Measurements from ENCODE around the gene IFT122.
A peak's percentile ranks its signal among the peaks of the same experiment; 100 is the strongest.
"Not testable (repeated sequence)": the region's sequence is repeated elsewhere in the genome, so short reads cannot be mapped to it uniquely, and the experiment has no call there.

The IFT122 gene

DNA sequence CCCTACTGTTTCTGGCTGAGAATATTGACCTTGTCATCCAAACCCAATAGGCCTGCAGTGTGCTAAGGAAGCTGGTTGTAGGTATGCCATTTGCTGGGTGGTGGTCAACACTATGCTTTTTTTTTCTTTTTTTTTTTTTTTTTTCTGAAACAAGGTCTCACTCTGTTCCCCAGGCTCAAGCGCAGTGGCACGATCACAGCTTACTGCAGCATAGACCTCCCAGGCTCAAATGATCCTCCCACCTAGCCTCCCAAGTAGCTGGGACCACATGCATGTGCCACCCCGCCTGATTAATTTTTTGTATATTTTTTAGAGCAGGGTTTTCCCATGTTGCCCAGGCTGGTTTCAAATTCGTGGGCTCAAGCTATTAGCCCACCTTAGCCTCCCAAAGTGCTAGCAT is 52.7 kb downstream of the IFT122 start:
- Histone ChIP-seq H3K9ac (no peak overlapping the region), H3K9me3 (ENCODE audit: control insufficient read depth, low read length) (no peaks in the 10 kb centered on the region), H3K4me1 (no peaks in the 10 kb centered on the region), H2AFZ (no peak overlapping the region), H3K27me3 (ENCODE audit: control insufficient read depth, insufficient read depth, low read length) (no peaks in the 10 kb centered on the region), H3K79me2 (no peaks in the 10 kb centered on the region), H3K4me3 (ENCODE audit: low read depth, low read length) (no peak overlapping the region), H3K36me3 (ENCODE audit: control insufficient read depth, insufficient read depth, low read length) (no peaks in the 10 kb centered on the region), H3K27ac (no peak overlapping the region), H3K4me2 (ENCODE audit: low read length) (no peak overlapping the region)
- TF ChIP-seq CTCF (IDR thresholded peaks at IDR 0.05), result no peak

DNA sequence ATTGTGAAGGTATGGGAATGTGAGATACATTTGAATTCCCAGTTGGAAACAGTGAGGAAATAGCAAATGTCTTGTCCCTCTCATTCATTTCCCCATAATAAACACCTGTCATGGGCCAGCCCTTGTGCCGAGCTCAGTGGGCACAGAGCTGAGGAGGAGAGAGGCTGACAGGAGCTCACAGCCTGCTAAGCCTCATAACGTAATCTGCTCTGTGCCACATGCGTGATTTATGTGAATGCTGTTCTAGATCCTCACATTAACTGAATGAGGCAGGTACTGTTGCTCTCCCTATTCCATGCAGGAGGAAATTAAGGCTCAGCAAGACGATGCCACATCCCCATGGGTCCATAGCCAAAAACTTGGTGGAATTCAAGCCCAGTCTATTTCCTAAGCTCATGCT is 53.2 kb downstream of the IFT122 start:
- Histone ChIP-seq H3K9me3 (ENCODE audit: control insufficient read depth, low read length) (no peaks in the 10 kb centered on the region), H3K9ac (no peak overlapping the region), H3K79me2 (no peaks in the 10 kb centered on the region), H2AFZ (no peak overlapping the region), H3K4me3 (ENCODE audit: low read depth, low read length) (no peak overlapping the region), H3K27ac (no peak overlapping the region), H3K36me3 (ENCODE audit: control insufficient read depth, insufficient read depth, low read length) (no peaks in the 10 kb centered on the region), H3K4me2 (ENCODE audit: low read length) (no peak overlapping the region), H3K4me1 (no peaks in the 10 kb centered on the region), H3K27me3 (ENCODE audit: control insufficient read depth, insufficient read depth, low read length) (no peaks in the 10 kb centered on the region)
- no peak for TF ChIP-seq CTCF (IDR thresholded peaks at IDR 0.05)

GRCh38 chr3:129494499-129494898 is 54.5 kb downstream of the IFT122 start:
- H3K36me3 ChIP-seq (ENCODE audit: control insufficient read depth, insufficient read depth, low read length); H3K4me1 ChIP-seq; H3K79me2 ChIP-seq; H3K9me3 ChIP-seq (ENCODE audit: control insufficient read depth, low read length); H3K4me2 ChIP-seq (ENCODE audit: low read length); H3K27me3 ChIP-seq (ENCODE audit: control insufficient read depth, insufficient read depth, low read length); H3K9ac ChIP-seq; H3K4me3 ChIP-seq (ENCODE audit: low read depth, low read length); H2AFZ ChIP-seq: not testable (repeated sequence)
- H3K27ac ChIP-seq, result peak overlapping the region; percentile 50

DNA sequence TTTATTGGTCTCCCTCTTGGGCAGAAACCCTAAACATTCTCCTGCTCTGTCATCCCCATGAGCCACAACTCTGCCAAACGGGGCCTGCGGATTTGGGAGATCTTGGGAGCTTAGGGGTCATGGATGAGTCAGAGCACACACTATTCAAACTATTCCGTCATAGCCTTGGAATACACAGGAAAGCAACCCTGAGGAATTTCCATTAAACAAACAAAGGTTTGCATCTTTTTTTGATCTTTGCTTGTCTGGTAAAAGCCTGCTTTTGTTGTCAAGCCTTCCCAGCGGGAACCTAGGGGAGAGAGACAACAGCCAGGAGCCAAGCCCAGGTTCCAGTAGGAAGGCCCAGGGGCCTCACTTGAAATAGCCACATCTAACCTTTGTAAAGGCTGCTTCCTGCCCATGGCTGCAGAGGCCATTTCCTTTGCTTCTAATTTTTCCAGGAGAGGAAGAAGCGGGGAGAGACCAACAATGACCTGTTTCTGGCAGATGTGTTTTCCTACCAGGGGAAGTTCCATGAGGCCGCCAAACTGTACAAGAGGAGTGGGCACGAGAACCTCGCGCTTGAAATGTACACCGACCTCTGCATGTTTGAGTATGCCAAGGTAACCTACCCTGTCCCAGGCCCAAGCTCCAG is 55.1 kb downstream of the IFT122 start:
- H3K79me2 ChIP-seq; H3K9ac ChIP-seq; H3K36me3 ChIP-seq (ENCODE audit: control insufficient read depth, insufficient read depth, low read length); H3K4me3 ChIP-seq (ENCODE audit: low read depth, low read length); H3K27me3 ChIP-seq (ENCODE audit: control insufficient read depth, insufficient read depth, low read length); H2AFZ ChIP-seq; H3K4me1 ChIP-seq; H3K4me2 ChIP-seq (ENCODE audit: low read length); H3K9me3 ChIP-seq (ENCODE audit: control insufficient read depth, low read length): not testable (repeated sequence)
- H3K27ac ChIP-seq, result peak overlapping the region; percentile 51

- not testable (repeated sequence) for H3K4me3 ChIP-seq (ENCODE audit: low read depth, low read length); H3K79me2 ChIP-seq; H3K9ac ChIP-seq; H3K36me3 ChIP-seq (ENCODE audit: control insufficient read depth, insufficient read depth, low read length); H3K9me3 ChIP-seq (ENCODE audit: control insufficient read depth, low read length); H3K4me1 ChIP-seq; H2AFZ ChIP-seq; H3K27me3 ChIP-seq (ENCODE audit: control insufficient read depth, insufficient read depth, low read length); H3K4me2 ChIP-seq (ENCODE audit: low read length); H3K27ac ChIP-seq
Observed at GRCh38 chr3:129497876-129498275, 57.9 kb downstream of the IFT122 start.

DNA sequence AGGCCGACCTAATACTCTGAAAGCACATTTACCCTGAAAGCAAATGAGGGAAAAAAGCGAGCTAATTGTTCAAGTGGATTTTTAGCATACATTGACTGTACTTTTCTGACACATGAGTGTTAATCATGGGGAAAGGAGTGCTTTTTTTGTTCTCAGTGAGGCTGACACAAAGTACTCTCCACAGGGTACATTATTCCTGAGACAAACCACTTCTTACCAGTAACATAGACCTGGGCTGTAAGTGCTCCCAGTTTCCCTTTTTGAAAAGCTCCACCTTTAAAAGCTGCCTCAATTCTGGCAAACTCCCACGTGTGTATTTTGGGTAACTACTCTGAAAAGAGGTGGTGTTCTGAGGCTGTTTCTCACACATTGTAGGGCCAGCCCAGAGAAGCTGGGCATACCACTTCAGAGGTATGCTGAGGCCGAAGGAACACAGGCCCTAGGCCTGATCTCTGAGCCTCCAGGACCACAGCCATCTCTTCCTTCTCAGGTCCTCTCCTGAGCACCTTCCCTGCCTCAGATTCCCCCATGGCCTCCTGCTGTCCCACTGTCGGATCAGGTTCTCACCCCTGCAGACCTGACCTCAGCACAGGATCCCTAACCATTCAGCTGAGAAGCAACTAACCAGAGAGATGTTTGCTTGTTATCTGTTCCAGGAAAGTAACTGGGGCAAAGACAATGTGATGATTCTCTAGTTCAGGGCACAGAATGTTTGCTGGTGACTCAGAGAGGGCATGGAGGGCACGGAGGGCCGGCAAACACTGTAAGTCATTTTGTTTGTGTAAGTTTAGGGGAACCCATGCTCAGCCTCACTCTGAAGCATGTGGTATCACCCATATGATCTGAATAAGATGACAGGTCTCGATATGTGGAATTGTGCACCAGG is 58.8 kb downstream of the IFT122 start:
- H3K79me2 ChIP-seq; H3K4me3 ChIP-seq (ENCODE audit: low read depth, low read length); H3K27ac ChIP-seq; H3K4me2 ChIP-seq (ENCODE audit: low read length); H3K4me1 ChIP-seq; H3K27me3 ChIP-seq (ENCODE audit: control insufficient read depth, insufficient read depth, low read length); H3K9me3 ChIP-seq (ENCODE audit: control insufficient read depth, low read length); H3K9ac ChIP-seq; H2AFZ ChIP-seq; H3K36me3 ChIP-seq (ENCODE audit: control insufficient read depth, insufficient read depth, low read length): not testable (repeated sequence)

DNA sequence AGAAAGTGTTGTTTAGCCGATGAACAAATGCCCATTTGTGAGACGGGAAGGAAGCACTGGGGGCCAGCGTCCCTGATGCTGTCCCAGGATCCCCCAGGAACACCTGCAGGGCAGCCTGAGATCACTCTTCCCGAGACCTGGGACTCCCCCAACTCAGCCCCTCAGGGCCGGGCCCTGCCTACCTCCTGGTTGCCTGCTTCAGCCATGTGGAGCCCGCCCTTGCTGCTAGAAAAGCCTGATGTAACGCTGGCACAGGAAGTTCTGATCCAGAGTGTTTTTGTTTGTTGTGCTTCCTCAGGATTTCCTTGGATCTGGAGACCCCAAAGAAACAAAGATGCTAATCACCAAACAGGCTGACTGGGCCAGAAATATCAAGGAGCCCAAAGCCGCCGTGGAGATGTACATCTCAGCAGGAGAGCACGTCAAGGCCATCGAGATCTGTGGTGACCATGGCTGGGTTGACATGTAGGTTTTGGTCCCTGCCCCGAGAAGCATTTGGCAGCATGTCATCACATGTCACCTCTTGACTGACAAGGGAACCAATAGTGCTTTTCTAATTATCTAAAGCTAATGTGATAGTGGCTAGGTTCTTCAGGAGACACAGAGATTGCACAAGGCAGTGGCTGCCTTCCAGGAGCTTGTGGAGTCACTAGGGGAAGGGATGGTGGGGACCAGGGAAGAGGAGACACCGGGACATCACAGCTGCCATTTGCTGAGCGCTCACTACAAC is 59.7 kb downstream of the IFT122 start:
- H3K36me3 ChIP-seq (ENCODE audit: control insufficient read depth, insufficient read depth, low read length); H3K79me2 ChIP-seq; H3K27me3 ChIP-seq (ENCODE audit: control insufficient read depth, insufficient read depth, low read length); H3K4me1 ChIP-seq; H3K9me3 ChIP-seq (ENCODE audit: control insufficient read depth, low read length); H3K4me3 ChIP-seq (ENCODE audit: low read depth, low read length); H3K4me2 ChIP-seq (ENCODE audit: low read length); H3K9ac ChIP-seq; H2AFZ ChIP-seq: not testable (repeated sequence)
- H3K27ac ChIP-seq, result peak overlapping the region; percentile 50

Measured in parathyroid adenoma (tissue), 2 donors.